ENCODE measurements around the gene CTCFL. TPM values are rescaled to one million over a fixed set of nuclear protein-coding genes. Genes with fewer than 3 reads are reported as not detected.

Gene CTCFL
- total and polyA plus RNA-seq, 2 of the 13 experiments (the other 11 are each of a cell fraction or from before 2014, with no cell fraction given) = 0.04 TPM; not detected in 1

DNA sequence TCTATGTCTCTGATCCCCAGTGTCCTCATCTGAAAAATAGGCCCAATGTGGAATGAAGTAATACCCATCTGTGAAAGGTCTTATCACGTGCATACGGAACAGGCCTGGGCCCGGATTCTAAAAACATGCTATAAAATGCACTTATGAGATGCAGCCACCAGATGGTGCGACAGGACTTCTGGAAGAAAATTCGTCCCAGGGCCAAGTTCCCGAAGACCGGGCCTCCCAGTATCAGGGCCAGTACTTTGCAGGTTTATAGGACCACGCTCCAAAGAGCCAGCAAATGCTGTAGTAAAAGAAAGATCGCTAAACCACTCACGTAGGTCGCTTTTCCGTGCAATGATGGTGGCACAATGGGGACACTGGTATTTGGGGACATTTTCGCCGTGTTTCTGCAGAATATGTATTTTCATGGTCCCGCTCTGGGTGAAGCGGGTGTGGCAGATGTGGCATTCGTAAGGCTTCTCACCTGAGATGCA, 10.6 kb downstream of the CTCFL start:
- Histone ChIP-seq H3K27ac (ENCODE audit: extremely low read length, insufficient read depth, low read length) (no peak overlapping the region), H4K20me1 (ENCODE audit: insufficient read depth, low read length) (no peaks in the 10 kb centered on the region), H3K9ac (ENCODE audit: insufficient read depth, low read depth, low read length) (no peak overlapping the region), H3K36me3 (replicated peaks in 1 of 2; ENCODE audit: control insufficient read depth in 1 of 2, insufficient read depth in 2 of 2, low read length in 2 of 2) (no peaks in the 10 kb centered on the region), H3K4me1 (ENCODE audit: insufficient read depth, low read length) (0 out of 2 replicates have a peak, but pooled peaks cover 4% of the 10 kb centered on the region), H3K4me3 (replicated peaks in 1 of 3; ENCODE audit: insufficient read depth in 1 of 3, low read depth in 2 of 3, low read length in 3 of 3) (no peak overlapping the region), H3K9me3 (ENCODE audit: low read length) (no peaks in the 10 kb centered on the region), H3K79me2 (ENCODE audit: insufficient read depth, low read length) (no peaks in the 10 kb centered on the region), H3K4me2 (ENCODE audit: low read depth, low read length) (no peak overlapping the region), H3K27me3 (ENCODE audit: control insufficient read depth in 1 of 2, insufficient read depth in 2 of 2, low read length in 2 of 2) (peaks cover 0 to 43% of the 10 kb centered on the region in 2 experiments; a peak in 3 of 5 replicates), H2AFZ (ENCODE audit: low read length) (no peak overlapping the region)
- POLR2A ChIA-PET = no interaction called here
- DNase-seq (ENCODE audit: low spot score) = peak; percentile 73
- FAIRE-seq = peak; percentile 73
- CTCF ChIA-PET (ENCODE audit: low intra/inter-chr PET ratio, low total read pairs) = interaction anchor here (1.4 to 6.8 kb wide), 5 partner anchors 9 to 696 kb away, joined by 3 to 204 read pairs (median 19); no protein-coding TSS in a partner anchor
- in situ Hi-C loops (cut with HindIII; ENCODE audit: extremely low pct_ligation_motif_present, low pct_unique_long_range_greater_than_20kb) (no loop called here), intact Hi-C loops (cut with micrococcal nuclease; ENCODE audit: unreplicated experiment) (loop anchor here (1.0 to 5.0 kb wide), 3 partner anchors 80 to 698 kb away; no protein-coding TSS in a partner anchor)
- 26% methylated on average over 17 of the region's 17 CpGs for WGBS (ENCODE audit: low lambda C conversion rate)
- ATAC-seq = peak; percentile 87
- BruUV-seq (replicated peaks) = no TSS peak
- TF ChIP-seq KDM5B (CRISPR knock-in tag; IDR thresholded peaks at IDR 0.05; ENCODE audit: borderline replicate concordance) (no peak), YY1 (IDR thresholded peaks at IDR 0.05; ENCODE audit: insufficient read depth, insufficient replicate concordance, low read depth, low read length) (peak; percentile 33), LCORL (IDR thresholded peaks at IDR 0.05) (no peak), LCORL (CRISPR knock-in tag; IDR thresholded peaks at IDR 0.05) (0 out of 2 replicates have a peak, but pooled peaks have one; percentile 47), ZFP36 (IDR thresholded peaks at IDR 0.05; ENCODE audit: borderline replicate concordance, low read depth, low read length, partially characterized antibody) (peak; percentile 47), YEATS2 (CRISPR knock-in tag; IDR thresholded peaks at IDR 0.05; ENCODE audit: borderline replicate concordance) (peak; percentile 62; the same call in 1 of the 2 replicates), BRD4 (CRISPR knock-in tag; IDR thresholded peaks at IDR 0.05) (no peak), EZH2 (conservative IDR thresholded peaks at IDR 0.05; ENCODE audit: low read depth, low read length) (no peak), KDM2A (CRISPR knock-in tag; IDR thresholded peaks at IDR 0.05; ENCODE audit: borderline replicate concordance, low read depth) (peak; percentile 56; the same call in 1 of the 2 replicates), ZNF136 (CRISPR knock-in tag; IDR thresholded peaks at IDR 0.05; ENCODE audit: low read depth) (no peak), ELF3 (CRISPR knock-in tag; IDR thresholded peaks at IDR 0.05) (0 out of 2 replicates have a peak, but pooled peaks have one; percentile 39), AGO1 (IDR thresholded peaks at IDR 0.05; ENCODE audit: low read depth, low read length, poor library complexity, severe bottlenecking) (no peak), FOXM1 (CRISPR knock-in tag; IDR thresholded peaks at IDR 0.05) (no peak), MXI1 (IDR thresholded peaks at IDR 0.05; ENCODE audit: borderline replicate concordance, low read depth, low read length) (0 out of 3 replicates have a peak, but pooled peaks have one; percentile 37), RBM22 (optimal IDR thresholded peaks at IDR 0.05; ENCODE audit: low read length) (no peak)
- TF ChIP-seq, protein P1, sequence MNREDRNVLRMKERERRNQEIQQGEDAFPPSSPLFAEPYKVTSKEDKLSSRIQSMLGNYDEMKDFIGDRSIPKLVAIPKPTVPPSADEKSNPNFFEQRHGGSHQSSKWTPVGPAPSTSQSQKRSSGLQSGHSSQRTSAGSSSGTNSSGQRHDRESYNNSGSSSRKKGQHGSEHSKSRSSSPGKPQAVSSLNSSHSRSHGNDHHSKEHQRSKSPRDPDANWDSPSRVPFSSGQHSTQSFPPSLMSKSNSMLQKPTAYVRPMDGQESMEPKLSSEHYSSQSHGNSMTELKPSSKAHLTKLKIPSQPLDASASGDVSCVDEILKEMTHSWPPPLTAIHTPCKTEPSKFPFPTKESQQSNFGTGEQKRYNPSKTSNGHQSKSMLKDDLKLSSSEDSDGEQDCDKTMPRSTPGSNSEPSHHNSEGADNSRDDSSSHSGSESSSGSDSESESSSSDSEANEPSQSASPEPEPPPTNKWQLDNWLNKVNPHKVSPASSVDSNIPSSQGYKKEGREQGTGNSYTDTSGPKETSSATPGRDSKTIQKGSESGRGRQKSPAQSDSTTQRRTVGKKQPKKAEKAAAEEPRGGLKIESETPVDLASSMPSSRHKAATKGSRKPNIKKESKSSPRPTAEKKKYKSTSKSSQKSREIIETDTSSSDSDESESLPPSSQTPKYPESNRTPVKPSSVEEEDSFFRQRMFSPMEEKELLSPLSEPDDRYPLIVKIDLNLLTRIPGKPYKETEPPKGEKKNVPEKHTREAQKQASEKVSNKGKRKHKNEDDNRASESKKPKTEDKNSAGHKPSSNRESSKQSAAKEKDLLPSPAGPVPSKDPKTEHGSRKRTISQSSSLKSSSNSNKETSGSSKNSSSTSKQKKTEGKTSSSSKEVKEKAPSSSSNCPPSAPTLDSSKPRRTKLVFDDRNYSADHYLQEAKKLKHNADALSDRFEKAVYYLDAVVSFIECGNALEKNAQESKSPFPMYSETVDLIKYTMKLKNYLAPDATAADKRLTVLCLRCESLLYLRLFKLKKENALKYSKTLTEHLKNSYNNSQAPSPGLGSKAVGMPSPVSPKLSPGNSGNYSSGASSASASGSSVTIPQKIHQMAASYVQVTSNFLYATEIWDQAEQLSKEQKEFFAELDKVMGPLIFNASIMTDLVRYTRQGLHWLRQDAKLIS (CRISPR knock-in tag; IDR thresholded peaks at IDR 0.05) = no peak
- TF ChIP-seq, protein P2, sequence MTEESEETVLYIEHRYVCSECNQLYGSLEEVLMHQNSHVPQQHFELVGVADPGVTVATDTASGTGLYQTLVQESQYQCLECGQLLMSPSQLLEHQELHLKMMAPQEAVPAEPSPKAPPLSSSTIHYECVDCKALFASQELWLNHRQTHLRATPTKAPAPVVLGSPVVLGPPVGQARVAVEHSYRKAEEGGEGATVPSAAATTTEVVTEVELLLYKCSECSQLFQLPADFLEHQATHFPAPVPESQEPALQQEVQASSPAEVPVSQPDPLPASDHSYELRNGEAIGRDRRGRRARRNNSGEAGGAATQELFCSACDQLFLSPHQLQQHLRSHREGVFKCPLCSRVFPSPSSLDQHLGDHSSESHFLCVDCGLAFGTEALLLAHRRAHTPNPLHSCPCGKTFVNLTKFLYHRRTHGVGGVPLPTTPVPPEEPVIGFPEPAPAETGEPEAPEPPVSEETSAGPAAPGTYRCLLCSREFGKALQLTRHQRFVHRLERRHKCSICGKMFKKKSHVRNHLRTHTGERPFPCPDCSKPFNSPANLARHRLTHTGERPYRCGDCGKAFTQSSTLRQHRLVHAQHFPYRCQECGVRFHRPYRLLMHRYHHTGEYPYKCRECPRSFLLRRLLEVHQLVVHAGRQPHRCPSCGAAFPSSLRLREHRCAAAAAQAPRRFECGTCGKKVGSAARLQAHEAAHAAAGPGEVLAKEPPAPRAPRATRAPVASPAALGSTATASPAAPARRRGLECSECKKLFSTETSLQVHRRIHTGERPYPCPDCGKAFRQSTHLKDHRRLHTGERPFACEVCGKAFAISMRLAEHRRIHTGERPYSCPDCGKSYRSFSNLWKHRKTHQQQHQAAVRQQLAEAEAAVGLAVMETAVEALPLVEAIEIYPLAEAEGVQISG (CRISPR knock-in tag; IDR thresholded peaks at IDR 0.05) = no peak
- TF ChIP-seq, protein P3, sequence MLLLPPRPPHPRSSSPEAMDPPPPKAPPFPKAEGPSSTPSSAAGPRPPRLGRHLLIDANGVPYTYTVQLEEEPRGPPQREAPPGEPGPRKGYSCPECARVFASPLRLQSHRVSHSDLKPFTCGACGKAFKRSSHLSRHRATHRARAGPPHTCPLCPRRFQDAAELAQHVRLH (CRISPR knock-in tag; IDR thresholded peaks at IDR 0.05; ENCODE audit: borderline replicate concordance, low read depth) = 0 out of 2 replicates have a peak, but pooled peaks have one; percentile 27
